ENCODE measurements around the gene MROH2B. TPM values are rescaled to one million over a fixed set of nuclear protein-coding genes. Genes with fewer than 3 reads are reported as not detected.

MROH2B gene
- total RNA-seq, 2 donors from 2014 or later, result not detected

GRCh38 chr5:41012318-41012717 is 58.8 kb downstream of the MROH2B start:
- Mint-ChIP-seq H3K4me1 (no peaks in the 10 kb centered on the region), H3K27me3 (ENCODE audit: insufficient read depth) (no peaks in the 10 kb centered on the region), H3K9me3 (no peaks in the 10 kb centered on the region), H3K27ac (no peak overlapping the region), H3K4me3 (no peak overlapping the region), H3K36me3 (ENCODE audit: low read depth) (no peaks in the 10 kb centered on the region)
- TF ChIP-seq CTCF (conservative IDR thresholded peaks at IDR 0.05), result no peak
- Histone ChIP-seq H3K27ac (ENCODE audit: low read depth, low read length) (no peak overlapping the region), H3K27me3 (ENCODE audit: control insufficient read depth, insufficient read depth, low read length, poor library complexity, severe bottlenecking) (no peaks in the 10 kb centered on the region), H3K4me3 (ENCODE audit: low read length) (no peak overlapping the region), H3K36me3 (ENCODE audit: control insufficient read depth, insufficient read depth, low read length) (no peaks in the 10 kb centered on the region), H3K9me3 (ENCODE audit: control insufficient read depth, low read length) (no peaks in the 10 kb centered on the region), H3K9ac (ENCODE audit: extremely low read depth, low read length, poor library complexity, severe bottlenecking) (no peak overlapping the region), H3K4me1 (ENCODE audit: control insufficient read depth, insufficient read depth, low read length) (no peaks in the 10 kb centered on the region)
- DNase-seq, result no peak
- WGBS, 2 experiments (ENCODE audit: insufficient coverage in 1 of 2, insufficient read length in 1 of 2), result 81 to 85% methylated on average over 4 of the region's 4 CpGs

GRCh38 chr5:41010572-41010971 is 60.6 kb downstream of the MROH2B start:
- Mint-ChIP-seq H3K4me1 (no peaks in the 10 kb centered on the region), H3K27ac (no peak overlapping the region), H3K9me3 (peaks cover 1% of the 10 kb centered on the region), H3K4me3 (no peak overlapping the region), H3K36me3 (ENCODE audit: low read depth) (no peaks in the 10 kb centered on the region), H3K27me3 (ENCODE audit: insufficient read depth) (no peaks in the 10 kb centered on the region)
- Histone ChIP-seq H3K9me3 (ENCODE audit: control insufficient read depth, low read length) (no peaks in the 10 kb centered on the region), H3K4me1 (ENCODE audit: control insufficient read depth, insufficient read depth, low read length) (no peaks in the 10 kb centered on the region), H3K36me3 (ENCODE audit: control insufficient read depth, insufficient read depth, low read length) (no peaks in the 10 kb centered on the region), H3K9ac (ENCODE audit: extremely low read depth, low read length, poor library complexity, severe bottlenecking) (no peak overlapping the region), H3K27ac (ENCODE audit: low read depth, low read length) (no peak overlapping the region), H3K27me3 (ENCODE audit: control insufficient read depth, insufficient read depth, low read length, poor library complexity, severe bottlenecking) (no peaks in the 10 kb centered on the region), H3K4me3 (ENCODE audit: low read length) (no peak overlapping the region)
- whole genome bisulfite sequencing, 2 experiments (ENCODE audit: insufficient coverage in 1 of 2, insufficient read length in 1 of 2), result 91 to 97% methylated on average over 1 to 6 of the region's 6 CpGs
- no peak for TF ChIP-seq CTCF (conservative IDR thresholded peaks at IDR 0.05)
- DNase-seq, result no peak

GRCh38 chr5:41009232-41009631 is 61.9 kb downstream of the MROH2B start:
- Histone ChIP-seq H3K9ac (ENCODE audit: extremely low read depth, low read length, poor library complexity, severe bottlenecking) (no peak overlapping the region), H3K9me3 (ENCODE audit: control insufficient read depth, low read length) (no peaks in the 10 kb centered on the region), H3K27me3 (ENCODE audit: control insufficient read depth, insufficient read depth, low read length, poor library complexity, severe bottlenecking) (no peaks in the 10 kb centered on the region), H3K36me3 (ENCODE audit: control insufficient read depth, insufficient read depth, low read length) (no peaks in the 10 kb centered on the region), H3K4me1 (ENCODE audit: control insufficient read depth, insufficient read depth, low read length) (no peaks in the 10 kb centered on the region), H3K27ac (ENCODE audit: low read depth, low read length) (no peak overlapping the region), H3K4me3 (ENCODE audit: low read length) (no peak overlapping the region)
- Mint-ChIP-seq H3K4me3 (no peak overlapping the region), H3K4me1 (no peaks in the 10 kb centered on the region), H3K27ac (no peak overlapping the region), H3K36me3 (ENCODE audit: low read depth) (no peaks in the 10 kb centered on the region), H3K27me3 (ENCODE audit: insufficient read depth) (no peaks in the 10 kb centered on the region), H3K9me3 (peaks cover 1% of the 10 kb centered on the region)
- TF ChIP-seq CTCF (conservative IDR thresholded peaks at IDR 0.05), result no peak
- DNase-seq, result no peak
- 94 to 97% methylated on average over 3 to 4 of the region's 4 CpGs for WGBS, 2 experiments (ENCODE audit: insufficient coverage in 1 of 2, insufficient read length in 1 of 2)
